Suprapubic skin (tissue), 4 donors: Measurements from ENCODE around the gene ANKRD13B. TPM values are rescaled to one million over a fixed set of nuclear protein-coding genes. Genes with fewer than 3 reads are reported as not detected.
A peak's percentile ranks its signal among the peaks of the same experiment; 100 is the strongest.

Source experiments
- DNase-seq, 2 donors: peaks; one replicate each; pipeline ENCODE4 v3.0.0-alpha.2; 2019; ENCODE audit warnings: low spot score in 2 of 2
- H3K27ac ChIP-seq: fragments of 200-600 bp; sonication (generic); one replicate; pipeline ENCODE4 v1.5.1; 2019
- H3K27me3 ChIP-seq: fragments of 200-600 bp; sonication (generic); one replicate; pipeline ENCODE4 v1.5.1; 2019
- H3K36me3 ChIP-seq: fragments of 200-600 bp; sonication (generic); one replicate; pipeline ENCODE4 v1.5.1; 2019
- H3K4me1 ChIP-seq: fragments of 200-600 bp; sonication (generic); one replicate; pipeline ENCODE4 v1.5.1; 2019
- H3K4me3 ChIP-seq: fragments of 200-600 bp; sonication (generic); one replicate; pipeline ENCODE4 v1.5.1; 2019; ENCODE audit warnings: mild to moderate bottlenecking
- H3K9me3 ChIP-seq: fragments of 200-600 bp; sonication (generic); one replicate; pipeline ENCODE4 v1.5.1; 2019
- CTCF ChIP-seq, 2 donors: fragments of 200-600 bp in 1 of 2; fragments of 450-650 bp in 1 of 2; sonication (generic) in 1 of 2; IDR thresholded peaks; one replicate each; pipeline ENCODE4 v1.5.1; 2016 to 2019; ENCODE audit warnings: antibody characterized with exemption in 2 of 2, mild to moderate bottlenecking in 1 of 2, moderate library complexity in 1 of 2
- EP300 ChIP-seq: sonication (generic); formaldehyde crosslinking; IDR thresholded peaks from one replicate; pipeline ENCODE4 v1.6.1; 2017; ENCODE audit warnings: antibody characterized with exemption
- POLR2A ChIP-seq, 2 donors: fragments of 450-650 bp; IDR thresholded peaks; one replicate each; pipeline ENCODE4 v1.6.1; 2017; ENCODE audit warnings: antibody characterized with exemption in 2 of 2, mild to moderate bottlenecking in 2 of 2, moderate library complexity in 2 of 2
- POLR2AphosphoS5 ChIP-seq, 3 donors: sonication (generic); formaldehyde crosslinking; IDR thresholded peaks; one replicate each; pipeline ENCODE4 v1.6.1; 2017; ENCODE audit warnings: antibody characterized with exemption in 3 of 3
- WGBS: methylation state at CpG from one replicate; pipeline ENCODE4 v1.1.5; 2018; 5-methylcytosine and 5-hydroxymethylcytosine counted together
- total RNA-seq, 4 donors: library from RNA; depleted of rRNA; stranded (reverse); fragments of >200 nt; gene quantifications; one replicate each; pipeline ENCODE4 v1.1.0, GENCODE V29; 2016

Gene ANKRD13B
- total RNA-seq, 4 donors from 2014 or later, result 9.0 to 16.5 (median 10.8) TPM

GRCh38 chr17:29624586-29624985, 31.7 kb downstream of the ANKRD13B start:
- no peak for TF ChIP-seq EP300
- no peak for TF ChIP-seq CTCF (IDR thresholded peaks at IDR 0.05)
- TF ChIP-seq POLR2AphosphoS5 (IDR thresholded peaks at IDR 0.05), result no peak
- no peak for TF ChIP-seq POLR2A (IDR thresholded peaks at IDR 0.05)
- H3K4me1 ChIP-seq, result peaks cover 23% of the 10 kb centered on the region
- no peaks in the 10 kb centered on the region for H3K27me3 ChIP-seq
- 69% methylated on average over 4 of the region's 4 CpGs for WGBS
- no peak for DNase-seq
- H3K4me3 ChIP-seq, result no peak overlapping the region
- no peaks in the 10 kb centered on the region for H3K9me3 ChIP-seq
- no peaks in the 10 kb centered on the region for H3K36me3 ChIP-seq
- H3K27ac ChIP-seq, result no peak overlapping the region

DNA sequence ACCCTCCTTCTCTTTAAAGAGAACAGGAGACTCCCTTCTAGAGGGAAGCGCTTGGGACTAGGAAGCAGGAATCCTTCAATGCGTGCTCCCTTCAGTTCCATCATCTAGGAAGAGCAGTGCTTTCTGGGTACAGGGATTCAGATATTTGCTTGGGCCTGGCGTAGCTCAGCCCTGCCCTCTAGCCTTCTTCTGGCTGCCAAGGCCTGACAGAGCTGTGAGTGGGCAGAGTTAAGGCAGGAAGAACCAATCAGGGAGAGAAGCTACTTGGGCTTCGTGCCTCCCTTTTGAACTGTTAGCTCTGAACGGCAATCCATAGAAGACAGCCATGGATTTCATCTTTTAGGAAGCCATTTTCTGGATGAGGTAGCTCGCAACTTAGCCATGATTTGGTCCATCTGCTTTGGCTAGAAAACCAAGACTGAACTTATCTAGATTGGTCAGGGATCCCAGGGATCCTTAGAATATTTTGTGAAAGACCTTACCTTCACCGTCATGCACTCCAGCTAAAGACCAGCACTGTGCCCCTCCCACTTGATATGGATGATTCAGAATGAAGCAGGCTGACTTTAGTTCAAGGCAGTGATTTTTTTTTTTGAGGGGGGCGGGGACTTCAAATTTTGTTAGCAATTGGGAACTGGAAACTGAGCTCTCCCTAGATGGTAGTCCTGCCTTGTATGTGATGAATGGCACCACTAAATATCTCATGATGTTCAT, 32.3 kb downstream of the ANKRD13B start:
- no peak overlapping the region for H3K4me3 ChIP-seq
- TF ChIP-seq POLR2AphosphoS5 (IDR thresholded peaks at IDR 0.05) (no peak), POLR2A (IDR thresholded peaks at IDR 0.05) (no peak), CTCF (IDR thresholded peaks at IDR 0.05) (no peak), EP300 (no peak)
- WGBS, result 68% methylated on average over 7 of the region's 8 CpGs
- peak in 1 of 2 donors; percentile 32 for DNase-seq
- H3K4me1 ChIP-seq, result peaks cover 23% of the 10 kb centered on the region
- H3K36me3 ChIP-seq, result no peaks in the 10 kb centered on the region
- H3K27me3 ChIP-seq, result no peaks in the 10 kb centered on the region
- no peak overlapping the region for H3K27ac ChIP-seq
- H3K9me3 ChIP-seq, result no peaks in the 10 kb centered on the region

DNA sequence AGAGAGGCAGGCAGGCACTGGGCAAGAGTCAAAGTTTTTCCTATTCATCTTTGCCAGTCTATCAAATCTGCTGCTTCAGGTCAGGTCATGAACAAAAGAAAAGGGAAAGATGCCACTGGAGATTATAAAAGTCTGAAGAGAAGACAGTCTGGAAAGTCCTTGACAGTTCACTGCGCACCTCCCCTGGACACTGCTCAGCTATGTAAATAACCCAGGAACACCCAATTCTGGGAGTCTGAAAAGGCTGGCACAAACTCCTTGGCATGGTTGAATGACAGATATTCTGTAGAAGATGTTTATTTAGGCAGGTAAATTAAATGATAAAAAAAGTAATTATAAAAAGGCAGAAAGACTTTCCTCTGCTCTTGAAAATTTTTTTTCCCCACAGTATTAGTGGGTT, 35.0 kb downstream of the ANKRD13B start:
- Histone ChIP-seq H3K9me3 (no peaks in the 10 kb centered on the region), H3K36me3 (peaks cover 23% of the 10 kb centered on the region), H3K4me1 (peaks cover 9% of the 10 kb centered on the region), H3K27me3 (no peaks in the 10 kb centered on the region), H3K4me3 (no peak overlapping the region), H3K27ac (no peak overlapping the region)
- WGBS, result 50% methylated on average over 1 of the region's 1 CpG
- no peak for TF ChIP-seq POLR2AphosphoS5 (IDR thresholded peaks at IDR 0.05)
- no peak for TF ChIP-seq EP300
- TF ChIP-seq POLR2A (IDR thresholded peaks at IDR 0.05), result no peak
- no peak for TF ChIP-seq CTCF (IDR thresholded peaks at IDR 0.05)
- no peak for DNase-seq

DNA sequence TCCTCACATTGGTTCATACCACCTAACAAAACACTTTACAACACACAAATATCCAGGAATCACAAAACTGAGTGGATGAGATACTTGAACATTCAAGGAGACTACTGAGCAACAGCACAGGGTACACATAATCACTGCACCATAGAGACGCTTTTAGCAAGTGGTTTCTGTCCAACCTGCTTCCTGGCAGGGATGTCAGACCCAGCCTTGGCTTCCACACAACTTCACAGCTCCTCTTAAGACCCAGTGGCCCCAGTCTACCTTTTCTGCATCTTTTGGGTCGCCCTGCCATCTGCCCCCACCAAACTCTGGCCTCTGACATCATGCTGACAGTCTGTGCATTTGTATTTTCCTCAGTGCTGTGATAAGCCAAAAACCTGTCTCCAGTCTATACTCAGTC, 35.7 kb downstream of the ANKRD13B start:
- Histone ChIP-seq H3K4me1 (peaks cover 6% of the 10 kb centered on the region), H3K36me3 (peaks cover 23% of the 10 kb centered on the region), H3K27me3 (no peaks in the 10 kb centered on the region), H3K9me3 (no peaks in the 10 kb centered on the region), H3K27ac (no peak overlapping the region), H3K4me3 (no peak overlapping the region)
- no peak for DNase-seq
- WGBS, result 91% methylated on average over 2 of the region's 2 CpGs
- no peak for TF ChIP-seq CTCF (IDR thresholded peaks at IDR 0.05)
- no peak for TF ChIP-seq EP300
- no peak for TF ChIP-seq POLR2AphosphoS5 (IDR thresholded peaks at IDR 0.05)

GRCh38 chr17:29629839-29630238, 36.9 kb downstream of the ANKRD13B start:
- H3K27ac ChIP-seq, result no peak overlapping the region
- peaks cover 3% of the 10 kb centered on the region for H3K4me1 ChIP-seq
- no peaks in the 10 kb centered on the region for H3K9me3 ChIP-seq
- DNase-seq, result no peak
- H3K27me3 ChIP-seq, result no peaks in the 10 kb centered on the region
- no peak overlapping the region for H3K4me3 ChIP-seq
- H3K36me3 ChIP-seq, result peaks cover 28% of the 10 kb centered on the region
- TF ChIP-seq POLR2AphosphoS5 (IDR thresholded peaks at IDR 0.05), result no peak
- TF ChIP-seq POLR2A (IDR thresholded peaks at IDR 0.05), result no peak
- TF ChIP-seq CTCF (IDR thresholded peaks at IDR 0.05), result no peak
- TF ChIP-seq EP300, result no peak
- WGBS, result 73% methylated on average over 2 of the region's 2 CpGs
